ENCODE data around the gene PARVA.

The PARVA gene

GRCh38 chr11:12421386-12421785 lies 44.0 kb downstream of the PARVA start:
- no peak for TF ChIP-seq CTCF (IDR thresholded peaks at IDR 0.05; ENCODE audit: low read depth, low read length, missing control alignments)
- Histone ChIP-seq H3K4me3 (ENCODE audit: low read depth, low read length) (no peak overlapping the region), H3K27me3 (replicated peaks) (no peaks in the 10 kb centered on the region), H3K36me3 (replicated peaks) (no peaks in the 10 kb centered on the region), H3K27ac (no peak overlapping the region)
- DNase-seq, result no peak
- in situ Hi-C loops (cut with HindIII; ENCODE audit: low pct_ligation_motif_present, low sequenced_read_pairs), result no loop called here

GRCh38 chr11:12426176-12426575 lies 48.8 kb downstream of the PARVA start:
- in situ Hi-C loops (cut with HindIII; ENCODE audit: low pct_ligation_motif_present, low sequenced_read_pairs), result no loop called here
- H3K36me3 ChIP-seq (replicated peaks), result no peaks in the 10 kb centered on the region
- H3K27ac ChIP-seq, result no peak overlapping the region
- no peak for DNase-seq
- H3K27me3 ChIP-seq (replicated peaks), result no peaks in the 10 kb centered on the region
- no peak overlapping the region for H3K4me3 ChIP-seq (ENCODE audit: low read depth, low read length)
- TF ChIP-seq CTCF (IDR thresholded peaks at IDR 0.05; ENCODE audit: low read depth, low read length, missing control alignments), result no peak

GRCh38 chr11:12429155-12429554 lies 51.8 kb downstream of the PARVA start:
- in situ Hi-C loops (cut with HindIII; ENCODE audit: low pct_ligation_motif_present, low sequenced_read_pairs), result no loop called here
- TF ChIP-seq CTCF (IDR thresholded peaks at IDR 0.05; ENCODE audit: low read depth, low read length, missing control alignments), result no peak

GRCh38 chr11:12430351-12430750 lies 53.0 kb downstream of the PARVA start:
- no peak for TF ChIP-seq CTCF (IDR thresholded peaks at IDR 0.05; ENCODE audit: low read depth, low read length, missing control alignments)
- H3K36me3 ChIP-seq (replicated peaks), result no peaks in the 10 kb centered on the region
- in situ Hi-C loops (cut with HindIII; ENCODE audit: low pct_ligation_motif_present, low sequenced_read_pairs), result no loop called here
- no peak for DNase-seq
- no peak overlapping the region for H3K4me3 ChIP-seq (ENCODE audit: low read depth, low read length)
- no peaks in the 10 kb centered on the region for H3K27me3 ChIP-seq (replicated peaks)
- peak overlapping the region; percentile 71 for H3K27ac ChIP-seq

More at GRCh38 chr11:12429155-12429554, 51.8 kb downstream of the PARVA start:
- H3K4me3 ChIP-seq (ENCODE audit: low read depth, low read length), result no peak overlapping the region
- H3K27ac ChIP-seq, result no peak overlapping the region
- H3K36me3 ChIP-seq (replicated peaks), result no peaks in the 10 kb centered on the region
- no peaks in the 10 kb centered on the region for H3K27me3 ChIP-seq (replicated peaks)
- no peak for DNase-seq

- Histone ChIP-seq H3K4me3 (ENCODE audit: low read depth, low read length) (no peak overlapping the region), H3K27ac (peak overlapping the region; percentile 71), H3K36me3 (replicated peaks) (no peaks in the 10 kb centered on the region), H3K27me3 (replicated peaks) (no peaks in the 10 kb centered on the region)
- in situ Hi-C loops (cut with HindIII; ENCODE audit: low pct_ligation_motif_present, low sequenced_read_pairs), result no loop called here
- no peak for TF ChIP-seq CTCF (IDR thresholded peaks at IDR 0.05; ENCODE audit: low read depth, low read length, missing control alignments)
- peak; percentile 56 for DNase-seq
These were observed 53.7 kb downstream of the PARVA start for GRCh38 chr11:12430954-12431595.

GRCh38 chr11:12432507-12432906 lies 55.1 kb downstream of the PARVA start:
- TF ChIP-seq CTCF (IDR thresholded peaks at IDR 0.05; ENCODE audit: low read depth, low read length, missing control alignments), result no peak
- in situ Hi-C loops (cut with HindIII; ENCODE audit: low pct_ligation_motif_present, low sequenced_read_pairs), result no loop called here
- Histone ChIP-seq H3K27me3 (replicated peaks) (no peaks in the 10 kb centered on the region), H3K27ac (no peak overlapping the region), H3K36me3 (replicated peaks) (no peaks in the 10 kb centered on the region), H3K4me3 (ENCODE audit: low read depth, low read length) (no peak overlapping the region)
- DNase-seq, result no peak

All from brain microvascular endothelial cell (primary cell).